NCI-H187 (cell line): ENCODE data around the gene INKA2.

ENCODE experiments used
- DNase-seq, 2 experiments: peaks; one replicate each; lab custom pipeline; 2025; lab: John Stamatoyannopoulos, UW

The INKA2 gene

DNA sequence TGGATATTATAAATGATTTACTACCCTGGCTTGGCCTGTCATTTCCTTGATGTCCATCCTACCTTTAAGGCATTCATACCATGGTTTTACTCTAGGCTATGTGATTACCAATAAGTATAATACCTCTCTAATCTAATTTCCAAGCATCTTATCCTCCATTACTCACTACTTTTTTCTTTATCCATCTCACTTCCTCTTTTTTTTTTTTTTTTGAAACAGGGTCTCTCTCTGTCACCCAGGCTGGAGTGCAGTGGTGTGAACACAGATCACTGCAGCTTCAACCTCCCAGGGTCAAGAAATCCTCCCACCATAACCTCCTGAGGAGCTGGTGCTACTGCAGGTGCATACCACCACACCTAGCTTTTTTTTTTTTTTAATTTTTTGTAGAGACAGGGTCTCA is 39.9 kb downstream of the INKA2 start:
- DNase-seq, result no peak

- DNase-seq, result no peak
Measured at GRCh38 chr1:111696330-111696729, 42.9 kb downstream of the INKA2 start.

DNA sequence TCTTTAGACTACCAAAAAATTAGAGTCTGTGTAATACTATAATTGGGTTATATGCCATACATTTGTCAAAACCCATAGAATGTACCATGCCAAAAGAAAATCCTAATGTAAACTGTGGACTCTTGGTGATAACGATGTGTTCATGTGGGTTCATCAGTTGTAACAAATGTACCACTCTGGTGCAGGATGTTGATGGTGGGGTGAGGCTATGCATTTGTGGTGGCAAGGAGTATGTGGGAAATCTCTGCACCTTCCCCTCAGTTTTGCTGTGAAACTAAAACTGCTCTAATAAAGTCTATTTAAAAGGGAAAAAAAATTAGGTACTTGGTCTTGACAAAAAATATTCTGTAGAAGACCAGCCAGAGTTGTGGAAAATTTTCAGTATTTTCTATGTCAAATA is 43.4 kb downstream of the INKA2 start:
- DNase-seq, result no peak

- DNase-seq, result no peak
Measured at GRCh38 chr1:111691886-111692285, 47.3 kb downstream of the INKA2 start.

GRCh38 chr1:111690306-111690617 is 48.9 kb downstream of the INKA2 start:
- DNase-seq, result no peak
